ENCODE data around the gene TIMM13. TPM values are rescaled to one million over a fixed set of nuclear protein-coding genes. Genes with fewer than 3 reads are reported as not detected.
"Not testable (repeated sequence)": the region's sequence is repeated elsewhere in the genome, so short reads cannot be mapped to it uniquely, and the experiment has no call there.

Gene TIMM13
- total RNA-seq, 1 donor = 5.8 TPM

DNA sequence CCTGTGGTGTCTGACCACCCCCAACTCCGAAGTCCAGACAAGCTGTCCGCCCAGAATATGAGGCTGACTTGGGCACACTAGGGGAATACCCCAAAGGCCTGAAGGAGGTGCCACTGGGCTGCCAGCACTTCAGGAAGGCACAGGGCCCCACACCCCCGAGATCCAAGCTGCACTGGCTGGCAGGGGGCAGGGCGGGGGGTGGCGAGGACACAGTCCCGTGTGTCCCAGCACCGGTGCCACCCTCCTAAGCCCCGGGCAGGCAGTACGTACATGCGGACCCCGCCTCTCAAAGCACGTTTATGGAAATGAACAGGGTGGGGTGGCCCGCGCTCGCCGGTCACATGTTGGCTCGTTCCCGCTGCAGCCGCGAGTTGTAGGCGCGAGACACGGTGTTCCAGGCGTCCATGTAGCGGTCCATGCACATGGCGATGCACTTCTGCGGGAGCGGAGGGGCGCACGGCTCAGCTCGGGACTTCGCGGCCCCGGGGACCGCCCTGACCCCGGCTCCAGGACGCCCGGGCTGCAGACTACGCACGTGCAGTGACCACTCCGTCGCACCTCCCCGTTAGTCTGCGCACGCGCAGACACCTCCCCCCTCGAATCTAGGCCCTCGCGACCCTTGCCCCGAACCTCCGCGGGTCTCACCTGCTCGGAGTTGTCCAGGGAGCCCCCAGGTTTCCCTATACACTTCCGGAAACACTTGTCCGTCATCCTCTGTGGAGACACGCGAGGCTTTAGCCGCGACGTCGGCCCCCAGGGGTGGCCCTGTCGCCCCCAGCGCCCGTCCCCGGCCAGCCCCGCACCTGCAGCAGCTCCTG lies 566 bp downstream of the TIMM13 start:
- peaks cover 21% of the 10 kb centered on the region for H3K4me1 ChIP-seq (ENCODE audit: insufficient read depth, low read length)

DNA sequence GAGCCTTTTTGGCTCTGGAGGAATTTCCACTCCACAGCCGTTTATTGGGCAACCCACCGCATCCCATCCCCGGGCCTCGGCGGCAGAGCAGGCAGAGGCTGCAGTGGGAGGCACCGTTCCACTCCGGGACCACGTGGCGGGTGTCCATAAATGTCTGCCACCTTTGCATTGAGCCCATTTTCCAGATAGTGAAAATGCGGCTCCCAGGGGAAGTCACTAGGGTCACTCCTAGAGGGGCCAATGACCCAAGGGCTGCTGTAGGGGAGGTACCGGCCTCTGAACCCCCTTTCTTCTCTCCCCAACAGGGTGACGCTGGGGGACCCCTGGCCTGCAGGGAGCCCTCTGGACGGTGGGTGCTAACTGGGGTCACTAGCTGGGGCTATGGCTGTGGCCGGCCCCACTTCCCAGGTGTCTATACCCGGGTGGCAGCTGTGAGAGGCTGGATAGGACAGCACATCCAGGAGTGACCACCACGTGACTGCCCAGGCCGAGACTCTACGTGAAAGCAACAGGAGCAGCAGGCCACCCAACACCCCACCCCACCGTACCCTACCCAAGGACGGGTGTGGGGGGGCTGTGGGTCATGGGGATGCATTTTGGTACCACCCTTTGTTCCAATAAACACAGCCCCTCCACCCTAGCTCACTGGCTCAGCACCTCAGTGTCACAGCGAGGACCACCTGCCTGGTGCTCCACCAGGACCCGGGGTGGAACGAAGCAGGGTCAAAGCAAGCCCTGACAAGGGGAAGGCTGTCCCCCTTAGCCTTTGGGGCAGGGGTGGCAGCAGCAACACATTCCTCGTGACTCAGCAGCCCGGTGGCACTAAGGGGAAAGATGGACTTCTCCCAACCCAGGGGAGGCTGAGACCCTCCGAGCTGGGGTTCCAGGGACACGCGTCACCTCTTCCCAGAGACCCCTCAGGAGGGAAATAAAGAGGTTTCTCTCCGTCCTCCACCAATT lies 1.5 kb downstream of the TIMM13 start:
- H3K9me3 ChIP-seq (ENCODE audit: low read depth, low read length) = no peaks in the 10 kb centered on the region
- H3K27me3 ChIP-seq (ENCODE audit: insufficient read depth, low read length) = no peaks in the 10 kb centered on the region
- H3K4me3 ChIP-seq (ENCODE audit: low read length) = no peak overlapping the region
- peaks cover 21% of the 10 kb centered on the region for H3K4me1 ChIP-seq (ENCODE audit: insufficient read depth, low read length)

More for the DNA sequence above, 566 bp downstream of the TIMM13 start:
- no peaks in the 10 kb centered on the region for H3K9me3 ChIP-seq (ENCODE audit: low read depth, low read length)
- no peaks in the 10 kb centered on the region for H3K27me3 ChIP-seq (ENCODE audit: insufficient read depth, low read length)
- H3K4me3 ChIP-seq (ENCODE audit: low read length) = peak overlapping the region; percentile 63

DNA sequence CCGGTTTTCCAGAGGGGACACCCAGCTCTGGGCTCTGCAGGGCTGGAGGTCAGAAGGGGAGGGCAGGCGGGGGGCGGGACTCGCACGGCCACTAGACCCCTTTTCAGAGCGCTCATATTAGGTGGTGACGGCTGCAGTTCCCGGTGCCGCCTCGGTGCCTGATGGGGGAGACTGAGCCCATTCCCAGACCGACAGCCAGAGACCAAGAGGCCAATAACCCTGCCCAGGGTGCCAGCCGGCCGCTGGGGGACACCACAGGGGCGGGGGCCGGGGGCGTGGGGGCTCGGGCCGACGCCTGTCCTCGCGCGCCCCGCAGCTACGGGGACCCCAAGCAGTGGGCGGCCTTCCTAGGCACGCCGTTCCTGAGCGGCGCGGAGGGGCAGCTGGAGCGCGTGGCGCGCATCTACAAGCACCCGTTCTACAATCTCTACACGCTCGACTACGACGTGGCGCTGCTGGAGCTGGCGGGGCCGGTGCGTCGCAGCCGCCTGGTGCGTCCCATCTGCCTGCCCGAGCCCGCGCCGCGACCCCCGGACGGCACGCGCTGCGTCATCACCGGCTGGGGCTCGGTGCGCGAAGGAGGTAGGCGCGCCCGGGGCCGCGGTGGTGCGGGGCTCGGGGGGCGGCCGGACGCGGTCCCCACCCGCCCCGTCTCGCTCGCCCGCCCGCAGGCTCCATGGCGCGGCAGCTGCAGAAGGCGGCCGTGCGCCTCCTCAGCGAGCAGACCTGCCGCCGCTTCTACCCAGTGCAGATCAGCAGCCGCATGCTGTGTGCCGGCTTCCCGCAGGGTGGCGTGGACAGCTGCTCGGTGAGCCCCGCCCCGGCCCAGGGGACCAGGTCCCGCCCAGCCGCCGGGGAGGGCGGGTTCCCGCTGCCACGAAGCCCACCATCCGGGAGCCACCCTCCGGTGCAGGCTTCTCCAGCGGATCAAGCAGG lies 2.4 kb downstream of the TIMM13 start:
- H3K9me3 ChIP-seq (ENCODE audit: low read depth, low read length) = no peaks in the 10 kb centered on the region
- H3K27me3 ChIP-seq (ENCODE audit: insufficient read depth, low read length) = no peaks in the 10 kb centered on the region
- H3K4me1 ChIP-seq (ENCODE audit: insufficient read depth, low read length) = peaks cover 21% of the 10 kb centered on the region
- no peak overlapping the region for H3K4me3 ChIP-seq (ENCODE audit: low read length)

DNA sequence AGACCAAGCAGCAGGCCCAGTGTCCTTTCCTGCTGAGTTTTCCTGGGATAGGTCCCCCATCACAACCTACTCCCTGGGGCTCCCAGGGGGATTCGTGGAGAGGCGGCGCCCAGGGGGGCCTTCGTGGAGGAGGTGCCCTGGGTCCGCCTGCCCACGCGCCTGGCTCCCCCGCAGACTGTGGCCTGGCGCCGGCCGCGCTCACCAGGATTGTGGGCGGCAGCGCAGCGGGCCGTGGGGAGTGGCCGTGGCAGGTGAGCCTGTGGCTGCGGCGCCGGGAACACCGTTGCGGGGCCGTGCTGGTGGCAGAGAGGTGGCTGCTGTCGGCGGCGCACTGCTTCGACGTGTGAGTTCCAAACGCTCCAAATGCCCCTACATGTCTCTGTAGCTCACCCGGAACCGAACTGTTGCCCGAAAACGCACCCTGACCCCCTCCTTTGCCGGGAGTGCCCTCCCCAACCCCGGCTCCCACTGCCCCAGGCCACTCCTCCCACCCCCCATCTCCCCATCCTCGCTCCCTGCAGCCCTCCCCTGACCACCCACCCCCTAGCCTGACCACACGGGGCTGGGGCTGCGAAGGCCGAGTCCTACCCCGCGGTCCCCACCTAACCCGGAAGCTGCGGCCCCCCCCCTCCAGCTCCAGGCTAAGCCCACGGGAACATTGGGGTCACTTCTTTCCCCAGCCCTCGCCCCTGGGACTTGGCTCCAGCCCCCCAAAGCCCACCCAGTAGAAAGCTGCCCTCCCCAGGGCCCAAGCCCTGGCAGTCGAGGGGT lies 3.3 kb downstream of the TIMM13 start:
- Histone ChIP-seq H3K4me1 (ENCODE audit: insufficient read depth, low read length) (peaks cover 21% of the 10 kb centered on the region), H3K27me3 (ENCODE audit: insufficient read depth, low read length) (no peaks in the 10 kb centered on the region), H3K9me3 (ENCODE audit: low read depth, low read length) (no peaks in the 10 kb centered on the region), H3K4me3 (ENCODE audit: low read length) (no peak overlapping the region)

DNA sequence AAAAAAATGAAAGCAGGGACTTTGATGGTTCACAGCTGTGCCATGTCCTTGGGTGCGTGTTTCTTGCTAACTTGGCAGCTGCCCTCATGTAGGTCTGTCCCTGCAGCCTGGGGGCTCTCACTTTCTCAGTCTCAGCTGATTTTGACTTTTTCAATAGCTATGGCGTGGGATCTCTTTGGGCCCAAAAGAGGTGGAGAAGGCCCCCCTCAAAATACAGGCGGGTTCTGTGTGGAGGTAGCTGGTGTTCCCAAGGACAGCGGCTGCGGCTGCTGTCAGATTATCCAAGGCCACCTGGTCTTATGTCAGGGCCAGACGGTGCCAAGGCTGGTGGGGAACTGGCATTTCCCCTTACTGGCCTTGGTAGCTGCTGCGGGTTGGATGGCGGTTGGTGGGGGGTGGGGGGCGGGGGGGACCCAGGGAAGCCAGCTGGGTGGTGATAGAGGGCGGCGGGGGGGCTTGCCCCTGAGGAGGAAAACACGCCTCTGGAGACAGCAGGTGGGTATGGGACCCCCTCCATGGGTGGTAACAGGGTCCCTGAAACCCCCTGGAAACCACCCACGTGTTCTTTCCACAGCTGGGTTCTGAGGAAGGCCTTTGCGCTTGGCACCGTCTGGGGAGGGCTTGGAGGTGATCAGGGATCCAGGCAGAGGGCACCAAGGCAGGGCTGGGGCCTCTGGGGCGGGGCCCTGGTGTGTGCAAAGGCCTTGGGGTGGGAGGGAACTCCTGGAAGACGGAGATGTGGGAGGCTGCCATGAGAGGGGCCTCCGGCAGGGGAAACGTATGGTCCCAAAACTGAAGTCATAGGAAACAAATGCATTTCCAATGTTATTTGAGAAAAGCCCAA lies 4.1 kb downstream of the TIMM13 start:
- no peak overlapping the region for H3K4me3 ChIP-seq (ENCODE audit: low read length)
- peaks cover 19% of the 10 kb centered on the region for H3K4me1 ChIP-seq (ENCODE audit: insufficient read depth, low read length)
- no peaks in the 10 kb centered on the region for H3K27me3 ChIP-seq (ENCODE audit: insufficient read depth, low read length)
- H3K9me3 ChIP-seq (ENCODE audit: low read depth, low read length) = no peaks in the 10 kb centered on the region

DNA sequence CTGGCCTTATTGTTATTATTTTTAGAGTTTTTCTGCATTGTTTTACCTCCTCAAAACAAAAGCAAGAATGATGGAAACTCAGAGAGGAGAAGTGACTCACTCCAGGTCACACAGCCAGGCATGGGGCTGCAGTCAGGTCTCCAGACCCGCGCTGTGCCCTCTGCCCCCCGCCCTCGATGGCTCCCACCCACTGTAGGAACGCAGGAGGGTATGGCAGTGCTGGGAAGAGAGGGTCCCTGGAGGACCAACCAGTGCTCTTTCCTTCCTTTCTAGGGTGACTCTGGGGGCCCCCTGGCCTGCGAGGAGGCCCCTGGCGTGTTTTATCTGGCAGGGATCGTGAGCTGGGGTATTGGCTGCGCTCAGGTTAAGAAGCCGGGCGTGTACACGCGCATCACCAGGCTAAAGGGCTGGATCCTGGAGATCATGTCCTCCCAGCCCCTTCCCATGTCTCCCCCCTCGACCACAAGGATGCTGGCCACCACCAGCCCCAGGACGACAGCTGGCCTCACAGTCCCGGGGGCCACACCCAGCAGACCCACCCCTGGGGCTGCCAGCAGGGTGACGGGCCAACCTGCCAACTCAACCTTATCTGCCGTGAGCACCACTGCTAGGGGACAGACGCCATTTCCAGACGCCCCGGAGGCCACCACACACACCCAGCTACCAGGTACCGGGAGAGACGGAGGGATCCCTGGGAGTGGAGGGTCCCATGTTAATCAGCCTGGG lies 5.6 kb downstream of the TIMM13 start:
- Histone ChIP-seq H3K4me3 (ENCODE audit: low read length) (no peak overlapping the region), H3K4me1 (ENCODE audit: insufficient read depth, low read length) (peaks cover 10% of the 10 kb centered on the region), H3K9me3 (ENCODE audit: low read depth, low read length) (no peaks in the 10 kb centered on the region), H3K27me3 (ENCODE audit: insufficient read depth, low read length) (no peaks in the 10 kb centered on the region)

DNA sequence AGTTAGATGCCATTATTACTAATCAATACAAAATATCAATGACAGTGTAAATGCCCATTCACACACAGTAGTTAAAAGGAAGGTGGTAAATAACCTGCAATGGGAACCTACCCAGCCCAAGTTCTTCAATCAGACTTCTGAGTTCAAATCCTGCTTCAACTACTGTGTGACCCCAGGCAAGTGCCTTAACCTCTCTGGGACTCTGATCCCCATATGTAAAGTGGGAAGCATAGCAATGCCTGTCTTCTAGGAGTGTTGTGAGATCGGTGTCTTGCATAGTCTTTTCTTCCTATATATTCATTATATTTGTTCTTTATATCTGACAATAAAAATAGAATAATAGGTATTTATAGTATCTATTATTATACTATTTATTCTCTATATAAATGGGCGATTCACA lies 6.9 kb downstream of the TIMM13 start:
- no peaks in the 10 kb centered on the region for H3K27me3 ChIP-seq (ENCODE audit: insufficient read depth, low read length)
- H3K4me1 ChIP-seq (ENCODE audit: insufficient read depth, low read length) = no peaks in the 10 kb centered on the region
- H3K9me3 ChIP-seq (ENCODE audit: low read depth, low read length) = no peaks in the 10 kb centered on the region
- no peak overlapping the region for H3K4me3 ChIP-seq (ENCODE audit: low read length)

DNA sequence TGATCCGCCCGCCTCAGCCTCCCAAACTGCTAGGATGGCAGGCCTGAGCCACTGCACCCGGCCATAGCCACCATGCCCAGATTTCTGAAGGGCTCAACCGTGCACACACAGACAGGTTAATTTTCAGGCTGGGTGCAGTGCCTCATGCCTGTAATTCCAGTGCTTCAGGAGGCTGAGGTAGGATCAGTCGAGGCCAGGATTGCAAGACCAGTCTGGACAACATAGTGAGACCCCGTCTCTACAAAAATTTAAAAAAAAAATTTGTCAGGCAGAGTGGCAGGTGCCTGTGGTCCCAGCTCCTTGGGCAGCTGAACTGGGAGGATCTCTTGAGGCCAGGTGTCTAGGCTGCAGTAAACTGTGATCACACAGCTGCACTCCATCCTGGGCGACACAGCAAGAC lies 7.6 kb downstream of the TIMM13 start:
- Histone ChIP-seq H3K9me3 (ENCODE audit: low read depth, low read length) (no peaks in the 10 kb centered on the region), H3K27me3 (ENCODE audit: insufficient read depth, low read length) (no peaks in the 10 kb centered on the region), H3K4me1 (ENCODE audit: insufficient read depth, low read length) (no peaks in the 10 kb centered on the region), H3K4me3 (ENCODE audit: low read length) (no peak overlapping the region)

DNA sequence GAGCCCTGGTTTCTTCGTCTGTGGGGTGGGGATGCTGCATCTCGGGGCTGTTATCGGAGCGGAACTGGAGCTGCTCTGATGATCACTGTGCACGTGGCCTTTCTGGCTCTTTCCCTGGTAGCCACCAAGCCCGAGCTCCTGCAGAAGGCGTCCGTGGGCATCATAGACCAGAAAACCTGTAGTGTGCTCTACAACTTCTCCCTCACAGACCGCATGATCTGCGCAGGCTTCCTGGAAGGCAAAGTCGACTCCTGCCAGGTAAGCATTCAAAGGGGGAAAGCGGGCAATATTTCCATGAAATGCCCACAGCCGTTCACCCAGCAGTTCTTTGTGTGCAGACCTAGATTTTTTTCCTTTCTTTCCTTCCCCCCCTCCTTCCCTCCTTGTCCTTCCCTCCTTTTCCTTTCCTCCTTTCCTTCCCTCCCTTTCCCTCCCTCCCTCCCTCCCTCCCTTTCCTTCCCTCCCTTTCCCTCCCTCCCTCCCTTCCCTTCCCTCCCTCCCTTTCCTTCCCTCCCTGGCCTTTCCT lies 9.4 kb downstream of the TIMM13 start:
- Histone ChIP-seq H3K9me3 (ENCODE audit: low read depth, low read length) (no peaks in the 10 kb centered on the region), H3K27me3 (ENCODE audit: insufficient read depth, low read length) (no peaks in the 10 kb centered on the region), H3K4me1 (ENCODE audit: insufficient read depth, low read length) (no peaks in the 10 kb centered on the region), H3K4me3 (ENCODE audit: low read length) (no peak overlapping the region)

DNA sequence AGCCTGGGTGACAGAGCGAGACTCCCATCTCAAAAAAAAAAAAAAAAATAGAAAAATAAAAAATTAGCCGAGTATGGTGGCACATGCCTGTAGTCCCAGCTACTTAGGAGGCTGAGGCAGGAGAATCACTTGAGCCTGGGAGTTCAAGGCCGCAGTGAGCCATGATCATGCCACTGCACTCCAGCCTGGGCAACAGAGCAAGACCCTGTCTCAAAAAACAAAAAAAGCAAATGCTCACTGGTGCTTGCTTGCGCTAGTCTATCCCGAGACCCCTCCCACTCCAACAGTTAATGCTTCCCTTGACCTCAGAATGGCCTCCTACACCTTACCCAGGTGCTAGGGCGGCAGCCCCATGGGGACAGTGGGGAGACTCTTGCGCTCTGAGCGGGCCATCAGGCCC lies 9.9 kb downstream of the TIMM13 start:
- not testable (repeated sequence) for H3K4me3 ChIP-seq (ENCODE audit: low read length); H3K9me3 ChIP-seq (ENCODE audit: low read depth, low read length); H3K27me3 ChIP-seq (ENCODE audit: insufficient read depth, low read length); H3K4me1 ChIP-seq (ENCODE audit: insufficient read depth, low read length)

DNA sequence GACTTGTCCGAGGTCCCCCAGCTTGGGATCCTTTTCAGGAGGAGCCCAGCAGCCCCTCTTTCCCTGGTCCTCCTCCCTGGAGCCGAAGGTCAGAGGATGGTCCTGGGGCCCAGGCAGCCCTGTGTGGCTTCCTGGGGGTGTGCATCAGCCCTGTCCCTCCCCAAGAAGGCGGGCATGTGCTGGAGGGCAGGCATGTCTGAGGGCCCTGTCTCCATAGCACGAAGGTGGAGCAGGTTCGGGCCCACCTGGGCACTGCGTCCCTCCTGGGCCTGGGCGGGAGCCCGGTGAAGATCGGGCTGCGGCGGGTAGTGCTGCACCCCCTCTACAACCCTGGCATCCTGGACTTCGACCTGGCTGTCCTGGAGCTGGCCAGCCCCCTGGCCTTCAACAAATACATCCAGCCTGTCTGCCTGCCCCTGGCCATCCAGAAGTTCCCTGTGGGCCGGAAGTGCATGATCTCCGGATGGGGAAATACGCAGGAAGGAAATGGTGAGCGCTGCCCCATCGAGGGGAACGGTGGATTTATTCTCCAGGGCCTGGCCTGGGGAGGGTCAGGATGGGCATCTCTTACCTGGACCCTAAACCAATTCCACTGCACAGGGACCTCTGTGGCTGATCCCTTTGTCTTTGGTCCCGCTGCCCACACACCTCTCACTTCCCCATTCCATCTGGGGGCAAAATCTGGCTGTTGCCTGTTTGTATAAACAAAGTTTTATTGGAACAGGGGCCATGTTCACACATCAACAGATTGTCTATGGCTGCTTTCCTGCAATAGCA lies 10.9 kb downstream of the TIMM13 start:
- H3K27me3 ChIP-seq (ENCODE audit: insufficient read depth, low read length) = no peaks in the 10 kb centered on the region
- no peaks in the 10 kb centered on the region for H3K4me1 ChIP-seq (ENCODE audit: insufficient read depth, low read length)
- H3K9me3 ChIP-seq (ENCODE audit: low read depth, low read length) = no peaks in the 10 kb centered on the region
- no peak overlapping the region for H3K4me3 ChIP-seq (ENCODE audit: low read length)

DNA sequence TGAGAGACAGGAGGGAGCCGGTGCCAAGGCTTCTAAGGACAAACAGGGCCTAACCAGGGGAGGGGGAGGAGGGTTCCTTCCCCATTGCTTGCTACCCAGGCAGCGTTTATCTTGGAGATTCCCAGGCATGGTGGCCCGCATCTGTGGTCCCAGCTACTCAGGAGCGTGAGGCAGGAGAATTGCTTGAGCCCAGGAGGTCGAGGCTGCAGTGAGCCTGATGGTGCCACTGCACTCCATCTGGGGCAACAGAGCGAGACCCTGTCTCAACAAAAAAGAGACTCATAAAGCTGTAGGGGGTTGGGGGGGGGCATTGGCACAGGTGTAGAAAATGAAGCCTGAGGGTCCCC lies 11.4 kb downstream of the TIMM13 start:
- H3K27me3 ChIP-seq (ENCODE audit: insufficient read depth, low read length) = no peaks in the 10 kb centered on the region
- H3K4me1 ChIP-seq (ENCODE audit: insufficient read depth, low read length) = no peaks in the 10 kb centered on the region
- no peak overlapping the region for H3K4me3 ChIP-seq (ENCODE audit: low read length)
- H3K9me3 ChIP-seq (ENCODE audit: low read depth, low read length) = no peaks in the 10 kb centered on the region
